SU-DHL-6 (cell line): ENCODE results near the gene GNG7.
"Not testable (repeated sequence)": the region's sequence is repeated elsewhere in the genome, so short reads cannot be mapped to it uniquely, and the experiment has no call there.

Source experiments
- H2AFZ ChIP-seq: fragments of 200-600 bp; sonication (generic); 2 replicates; pipeline ENCODE4 v1.6.1; 2014; ENCODE audit warnings: low read depth, mild to moderate bottlenecking, moderate library complexity, mixed read lengths, antibody characterized with exemption, low read length; ENCODE audit not compliant: severe bottlenecking
- H3F3A ChIP-seq: fragments of 200-600 bp; shearing (Covaris generic); 2 replicates; pipeline ENCODE4 v1.6.0; 2016; ENCODE audit warnings: antibody characterized with exemption, mild to moderate bottlenecking; ENCODE audit not compliant: insufficient read depth
- H3K27ac ChIP-seq: fragments of 200-600 bp; sonication (generic); 2 replicates; pipeline ENCODE4 v1.5.1; 2016; ENCODE audit warnings: low read depth, mild to moderate bottlenecking, low read length, moderate library complexity, mixed read lengths
- H3K27me3 ChIP-seq: fragments of 200-600 bp; sonication (generic), shearing (Covaris generic); 2 replicates; pipeline ENCODE4 v1.6.0; 2014; ENCODE audit warnings: mild to moderate bottlenecking, low read length
- H3K36me3 ChIP-seq: fragments of 200-600 bp; sonication (generic); 2 replicates; pipeline ENCODE4 v1.6.1; 2014; ENCODE audit warnings: mild to moderate bottlenecking, low read length, mixed read lengths
- H3K4me2 ChIP-seq: fragments of 300-600, 200-600 bp; shearing (Covaris generic), sonication (generic); 2 replicates; pipeline ENCODE4 v1.6.0; 2014; ENCODE audit warnings: low read length, low read depth, mild to moderate bottlenecking; ENCODE audit not compliant: poor library complexity, severe bottlenecking
- H3K4me3 ChIP-seq: fragments of 200-600 bp; sonication (generic); 2 replicates; pipeline ENCODE4 v1.5.1; 2014; ENCODE audit warnings: antibody characterized with exemption, low read length, mild to moderate bottlenecking, mixed read lengths; ENCODE audit not compliant: insufficient read depth, poor library complexity, severe bottlenecking
- H3K79me2 ChIP-seq: fragments of 200-600 bp; sonication (generic); 2 replicates; pipeline ENCODE4 v1.6.1; 2014; ENCODE audit warnings: mild to moderate bottlenecking, low read length, moderate library complexity; ENCODE audit not compliant: insufficient read depth
- H3K9ac ChIP-seq: fragments of 200-600 bp; sonication (generic); 2 replicates; pipeline ENCODE4 v1.7.0; 2014; ENCODE audit warnings: mild to moderate bottlenecking, low read length
- H3K9me2 ChIP-seq: fragments of 200-600 bp; sonication (generic); replicated peaks from 2 replicates; pipeline ENCODE4 v1.6.1; 2014; ENCODE audit warnings: low read length; ENCODE audit not compliant: insufficient read depth
- H3K9me3 ChIP-seq: fragments of 200-600 bp; sonication (generic); 2 replicates; pipeline ENCODE4 v1.6.1; 2014; ENCODE audit warnings: low read length, mixed read lengths; ENCODE audit not compliant: insufficient read depth
- H4K20me1 ChIP-seq: fragments of 200-600 bp; sonication (generic); 2 replicates; pipeline ENCODE4 v1.6.1; 2014; ENCODE audit warnings: low read depth, mild to moderate bottlenecking, antibody characterized with exemption, low read length, moderate library complexity, mixed read lengths
- CTCF ChIP-seq: fragments of 200-600 bp; sonication (generic); IDR thresholded peaks from one replicate; pipeline ENCODE4 v1.5.1; 2017; ENCODE audit warnings: antibody characterized with exemption, mild to moderate bottlenecking, low read length, moderate library complexity; ENCODE audit not compliant: insufficient read depth, poor library complexity, severe bottlenecking
- EZH2phosphoT487 ChIP-seq: fragments of 200-600 bp; sonication (generic), shearing (Covaris generic); conservative IDR thresholded peaks from 2 replicates; pipeline ENCODE4 v1.6.1; 2018; ENCODE audit warnings: mild to moderate bottlenecking, antibody characterized with exemption, low read length, moderate library complexity, mixed read lengths

GNG7 gene

GRCh38 chr19:2469102-2469914, 233.2 kb downstream of the GNG7 start:
- no peak overlapping the region for H3K4me2 ChIP-seq
- H2AFZ ChIP-seq: no peak overlapping the region
- no peaks in the 10 kb centered on the region for H3K27me3 ChIP-seq
- H3K36me3 ChIP-seq: no peaks in the 10 kb centered on the region
- no peaks in the 10 kb centered on the region for H3K9me2 ChIP-seq
- H3K79me2 ChIP-seq: no peaks in the 10 kb centered on the region
- no peaks in the 10 kb centered on the region for H3K9me3 ChIP-seq
- no peaks in the 10 kb centered on the region for H4K20me1 ChIP-seq
- TF ChIP-seq EZH2phosphoT487: no peak
- TF ChIP-seq CTCF: no peak
- H3K9ac ChIP-seq: no peak overlapping the region
- no peak overlapping the region for H3K27ac ChIP-seq
- H3K4me3 ChIP-seq: no peak overlapping the region
- H3F3A ChIP-seq: 0 out of 2 replicates have a peak, but pooled peaks cover 1% of the 10 kb centered on the region

- no peaks in the 10 kb centered on the region for H3K9me3 ChIP-seq
- 0 out of 2 replicates have a peak, but pooled peaks cover 6% of the 10 kb centered on the region for H3F3A ChIP-seq
- H2AFZ ChIP-seq: no peak overlapping the region
- no peaks in the 10 kb centered on the region for H3K27me3 ChIP-seq
- H3K27ac ChIP-seq: no peak overlapping the region
- H3K36me3 ChIP-seq: no peaks in the 10 kb centered on the region
- TF ChIP-seq CTCF (no peak), EZH2phosphoT487 (no peak)
- H3K4me3 ChIP-seq: no peak overlapping the region
- no peaks in the 10 kb centered on the region for H3K9me2 ChIP-seq
- H3K4me2 ChIP-seq: no peak overlapping the region
- H3K9ac ChIP-seq: no peak overlapping the region
- no peaks in the 10 kb centered on the region for H4K20me1 ChIP-seq
- H3K79me2 ChIP-seq: no peaks in the 10 kb centered on the region
These were observed 233.9 kb downstream of the GNG7 start for GRCh38 chr19:2468596-2468995.

GRCh38 chr19:2464389-2464788, 238.1 kb downstream of the GNG7 start:
- Histone ChIP-seq H2AFZ (no peak overlapping the region), H3K9me3 (no peaks in the 10 kb centered on the region), H4K20me1 (no peaks in the 10 kb centered on the region), H3K4me2 (no peak overlapping the region), H3K79me2 (no peaks in the 10 kb centered on the region), H3K9me2 (no peaks in the 10 kb centered on the region), H3K4me3 (no peak overlapping the region), H3K9ac (no peak overlapping the region), H3K27ac (no peak overlapping the region), H3K36me3 (no peaks in the 10 kb centered on the region), H3F3A (peaks cover 12% of the 10 kb centered on the region; the same call in 1 of the 2 replicates), H3K27me3 (no peaks in the 10 kb centered on the region)
- no peak for TF ChIP-seq CTCF
- no peak for TF ChIP-seq EZH2phosphoT487

- H3K36me3 ChIP-seq, H4K20me1 ChIP-seq, H3K9me3 ChIP-seq, H3K4me2 ChIP-seq, H3K4me3 ChIP-seq, H2AFZ ChIP-seq, H3K27ac ChIP-seq, H3K27me3 ChIP-seq, H3K9ac ChIP-seq, H3K79me2 ChIP-seq, H3K9me2 ChIP-seq: not testable (repeated sequence)
- H3F3A ChIP-seq: peaks cover 12% of the 10 kb centered on the region; the same call in 1 of the 2 replicates
These were observed 238.8 kb downstream of the GNG7 start for GRCh38 chr19:2463694-2464093.
